Hematopoietic multipotent progenitor cell treated with erythropoietin and hydrocortisone succinate and interleukin-3 and kit ligand, for 15 days (in vitro differentiated cells): ENCODE measurements around the gene PCCA.
"Not testable (repeated sequence)": the region's sequence is repeated elsewhere in the genome, so short reads cannot be mapped to it uniquely, and the experiment has no call there.

ENCODE experiments used
- DNase-seq: peaks from one replicate; pipeline ENCODE4 v3.0.0-alpha.2; 2015; ENCODE audit warnings: low spot score

The PCCA gene

GRCh38 chr13:100306434-100306999, 217.6 kb downstream of the PCCA start:
- no peak for DNase-seq

GRCh38 chr13:100314132-100314910, 225.4 kb downstream of the PCCA start:
- DNase-seq, result no peak

GRCh38 chr13:100315522-100315921, 226.6 kb downstream of the PCCA start:
- DNase-seq, result no peak

- not testable (repeated sequence) for DNase-seq
These were observed 229.6 kb downstream of the PCCA start for GRCh38 chr13:100318473-100318872.

GRCh38 chr13:100323937-100324336, 235.0 kb downstream of the PCCA start:
- no peak for DNase-seq

GRCh38 chr13:100330662-100331061, 241.8 kb downstream of the PCCA start:
- no peak for DNase-seq

GRCh38 chr13:100333141-100333540, 244.2 kb downstream of the PCCA start:
- no peak for DNase-seq

- DNase-seq, result no peak
These were observed 245.3 kb downstream of the PCCA start for GRCh38 chr13:100334214-100334613.

- DNase-seq, result no peak
These were observed 248.1 kb downstream of the PCCA start for GRCh38 chr13:100336795-100337516.

GRCh38 chr13:100338275-100338674, 249.4 kb downstream of the PCCA start:
- no peak for DNase-seq

GRCh38 chr13:100339411-100339940, 250.6 kb downstream of the PCCA start:
- no peak for DNase-seq

GRCh38 chr13:100340865-100341264, 252.0 kb downstream of the PCCA start:
- no peak for DNase-seq

GRCh38 chr13:100341327-100341726, 252.4 kb downstream of the PCCA start:
- no peak for DNase-seq

GRCh38 chr13:100344544-100344943, 255.7 kb downstream of the PCCA start:
- DNase-seq, result no peak

- no peak for DNase-seq
These were observed 259.1 kb downstream of the PCCA start for GRCh38 chr13:100347968-100348367.

- no peak for DNase-seq
These were observed 260.7 kb downstream of the PCCA start for GRCh38 chr13:100349594-100349993.

GRCh38 chr13:100350601-100351000, 261.7 kb downstream of the PCCA start:
- DNase-seq, result no peak

GRCh38 chr13:100356426-100356825, 267.5 kb downstream of the PCCA start:
- no peak for DNase-seq

- DNase-seq, result no peak
These were observed 268.0 kb downstream of the PCCA start for GRCh38 chr13:100356889-100357288.

GRCh38 chr13:100357764-100358163, 268.9 kb downstream of the PCCA start:
- DNase-seq, result no peak

- no peak for DNase-seq
These were observed 272.6 kb downstream of the PCCA start for GRCh38 chr13:100361504-100361903.

- no peak for DNase-seq
These were observed 273.5 kb downstream of the PCCA start for GRCh38 chr13:100362371-100362770.

GRCh38 chr13:100362781-100363180, 273.9 kb downstream of the PCCA start:
- no peak for DNase-seq
